Measurements from ENCODE around the gene RRP15.

RRP15 gene

DNA sequence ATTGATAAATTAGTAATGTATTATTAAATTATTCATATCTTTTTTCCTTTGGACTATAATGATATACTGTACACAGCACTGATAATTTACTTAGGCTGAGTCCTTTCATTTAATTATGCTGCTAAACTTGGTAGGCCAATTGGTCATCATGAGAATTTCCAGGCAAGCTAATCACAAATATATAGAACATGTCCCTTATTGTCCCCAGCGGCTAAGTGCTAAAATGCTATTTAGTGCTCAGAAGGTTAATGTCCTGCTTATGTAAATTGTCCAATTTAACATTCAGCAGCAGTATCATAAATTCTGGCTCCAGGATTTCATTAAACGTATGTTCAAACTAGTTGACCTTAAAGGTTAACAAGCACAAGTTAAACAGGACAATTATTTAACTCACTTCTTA lies 30.0 kb upstream of the RRP15 start:
- no peak overlapping the region for H3K4me3 ChIP-seq (ENCODE audit: low read depth, low read length)
- TF ChIP-seq, protein P1, sequence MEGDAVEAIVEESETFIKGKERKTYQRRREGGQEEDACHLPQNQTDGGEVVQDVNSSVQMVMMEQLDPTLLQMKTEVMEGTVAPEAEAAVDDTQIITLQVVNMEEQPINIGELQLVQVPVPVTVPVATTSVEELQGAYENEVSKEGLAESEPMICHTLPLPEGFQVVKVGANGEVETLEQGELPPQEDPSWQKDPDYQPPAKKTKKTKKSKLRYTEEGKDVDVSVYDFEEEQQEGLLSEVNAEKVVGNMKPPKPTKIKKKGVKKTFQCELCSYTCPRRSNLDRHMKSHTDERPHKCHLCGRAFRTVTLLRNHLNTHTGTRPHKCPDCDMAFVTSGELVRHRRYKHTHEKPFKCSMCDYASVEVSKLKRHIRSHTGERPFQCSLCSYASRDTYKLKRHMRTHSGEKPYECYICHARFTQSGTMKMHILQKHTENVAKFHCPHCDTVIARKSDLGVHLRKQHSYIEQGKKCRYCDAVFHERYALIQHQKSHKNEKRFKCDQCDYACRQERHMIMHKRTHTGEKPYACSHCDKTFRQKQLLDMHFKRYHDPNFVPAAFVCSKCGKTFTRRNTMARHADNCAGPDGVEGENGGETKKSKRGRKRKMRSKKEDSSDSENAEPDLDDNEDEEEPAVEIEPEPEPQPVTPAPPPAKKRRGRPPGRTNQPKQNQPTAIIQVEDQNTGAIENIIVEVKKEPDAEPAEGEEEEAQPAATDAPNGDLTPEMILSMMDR (IDR thresholded peaks at IDR 0.05; ENCODE audit: low read depth, low read length), result no peak

DNA sequence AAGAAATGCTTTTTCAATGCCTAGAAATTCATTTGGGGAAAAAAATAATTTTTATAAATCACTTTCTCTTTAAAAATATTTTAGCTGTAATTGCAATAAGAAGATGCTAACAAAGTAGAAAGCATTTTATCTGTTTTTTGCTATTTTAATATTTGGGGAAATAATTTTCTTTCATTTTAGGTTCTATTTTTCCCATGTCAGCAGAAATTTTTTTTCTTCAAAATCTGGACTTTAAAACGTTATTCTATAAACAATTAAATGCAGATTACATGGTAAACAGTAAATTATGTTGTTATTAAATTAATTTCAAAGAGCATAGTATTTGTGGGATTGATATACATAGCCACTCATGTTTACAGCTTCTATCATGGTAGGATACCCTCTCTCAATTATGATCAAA lies 27.7 kb upstream of the RRP15 start:
- TF ChIP-seq, protein P1 (IDR thresholded peaks at IDR 0.05; ENCODE audit: low read depth, low read length), result no peak
- H3K4me3 ChIP-seq (ENCODE audit: low read depth, low read length), result no peak overlapping the region

DNA sequence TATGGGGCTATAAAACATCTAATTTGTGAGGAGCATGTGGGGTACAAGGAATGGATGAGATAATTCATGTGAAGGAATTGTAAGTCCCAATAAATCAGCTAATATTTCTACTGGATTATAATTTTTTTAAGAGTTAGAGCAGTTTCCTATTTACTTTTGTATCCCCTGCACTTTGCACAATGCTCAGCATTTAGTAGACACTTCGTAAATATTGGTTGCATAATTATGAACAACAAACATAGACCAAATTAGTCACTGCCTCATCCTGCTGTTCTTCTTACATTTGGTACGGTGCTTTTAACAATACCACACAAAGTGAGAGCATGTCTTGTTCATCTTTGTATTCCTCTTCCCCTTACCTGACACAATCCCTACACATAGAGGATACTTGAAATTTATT lies 27.1 kb upstream of the RRP15 start:
- no peak overlapping the region for H3K4me3 ChIP-seq (ENCODE audit: low read depth, low read length)

DNA sequence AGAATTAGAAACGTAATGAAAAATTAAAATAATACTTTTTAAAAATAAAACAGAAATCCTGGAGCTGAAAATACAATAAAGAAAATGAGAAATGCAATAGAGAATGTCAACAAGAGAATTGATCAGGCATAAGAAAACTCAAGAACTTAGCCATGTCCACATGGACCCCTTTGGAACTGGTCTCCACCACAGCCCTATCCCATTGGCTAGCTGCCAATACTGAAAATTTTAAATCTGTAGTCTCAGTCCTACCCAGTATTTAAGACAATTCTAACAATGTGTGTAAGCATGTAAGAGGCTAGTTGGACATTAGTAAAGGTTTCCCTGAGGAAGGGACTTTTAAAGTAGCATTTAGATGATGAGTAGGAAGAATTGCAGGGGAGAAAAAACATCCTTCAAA lies 25.8 kb upstream of the RRP15 start:
- TF ChIP-seq, protein P1 (IDR thresholded peaks at IDR 0.05; ENCODE audit: low read depth, low read length), result no peak
- no peak overlapping the region for H3K4me3 ChIP-seq (ENCODE audit: low read depth, low read length)

More for the DNA sequence above, 27.1 kb upstream of the RRP15 start:
- TF ChIP-seq, protein P1 (IDR thresholded peaks at IDR 0.05; ENCODE audit: low read depth, low read length), result no peak

DNA sequence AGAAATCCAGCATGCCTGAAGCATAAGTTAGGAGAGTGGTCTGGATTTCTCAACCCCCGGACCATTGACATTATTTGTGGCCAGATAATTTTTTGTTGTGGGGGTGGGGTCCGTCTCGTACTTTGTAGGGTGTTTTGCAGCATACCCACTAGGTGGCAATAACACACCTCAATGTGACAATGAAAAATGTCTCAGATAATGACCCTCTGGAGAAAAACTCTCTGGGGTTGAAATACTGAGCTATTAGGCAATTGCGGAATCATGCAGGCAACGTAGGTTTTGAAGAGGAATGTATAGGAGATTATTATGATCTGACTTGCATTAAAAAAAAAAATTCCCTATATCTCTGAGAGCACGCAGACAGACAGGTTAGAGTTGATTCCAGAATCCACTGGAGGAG lies 25.3 kb upstream of the RRP15 start:
- H3K4me3 ChIP-seq (ENCODE audit: low read depth, low read length), result no peak overlapping the region
- TF ChIP-seq, protein P1 (IDR thresholded peaks at IDR 0.05; ENCODE audit: low read depth, low read length), result no peak

DNA sequence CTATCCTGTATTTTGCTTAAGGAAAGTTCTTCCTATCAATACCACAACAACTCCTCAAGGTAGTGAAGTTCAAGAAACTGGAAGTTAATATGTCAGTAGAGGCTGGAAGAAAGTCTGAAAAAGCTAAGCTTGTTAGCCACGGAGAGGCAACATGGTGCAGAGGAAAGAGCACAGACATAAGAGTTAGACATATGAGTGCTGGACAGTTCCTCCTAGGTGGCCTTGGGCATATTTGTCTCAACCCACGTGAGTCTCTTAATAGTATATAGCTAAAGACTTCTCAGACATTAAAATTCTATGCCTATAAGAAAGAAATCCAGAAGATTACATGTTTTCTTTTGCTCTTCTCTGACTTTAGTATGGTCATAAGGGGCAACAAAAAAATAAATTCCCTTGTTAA lies 22.8 kb upstream of the RRP15 start:
- TF ChIP-seq, protein P1 (IDR thresholded peaks at IDR 0.05; ENCODE audit: low read depth, low read length), result no peak
- H3K4me3 ChIP-seq (ENCODE audit: low read depth, low read length), result no peak overlapping the region

DNA sequence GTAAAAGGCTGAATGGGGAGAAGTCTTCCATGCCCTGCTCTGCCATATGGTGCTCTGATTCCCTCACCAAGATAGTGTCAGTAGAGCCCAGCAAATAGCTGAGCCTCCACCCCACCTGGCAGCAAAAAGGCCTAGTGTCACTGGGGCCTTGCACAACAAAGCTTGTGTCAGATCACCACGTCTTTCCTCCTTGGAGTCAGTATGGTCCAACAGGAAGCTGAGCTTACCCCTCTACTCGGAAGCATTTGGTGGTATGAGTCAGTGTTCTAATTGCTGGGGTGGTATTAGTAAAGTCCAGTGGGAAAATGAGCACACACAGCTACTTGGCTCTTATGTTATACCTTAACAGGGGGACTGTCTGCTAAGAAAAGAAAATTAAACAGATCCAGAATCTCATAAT lies 18.7 kb upstream of the RRP15 start:
- H3K4me3 ChIP-seq (ENCODE audit: low read depth, low read length), result no peak overlapping the region
- TF ChIP-seq, protein P1 (IDR thresholded peaks at IDR 0.05; ENCODE audit: low read depth, low read length), result no peak
